Activated T-cell treated with anti-CD3 and anti-CD28 coated beads, Interleukin-2, amount 50 U/mL, for 24 hours (primary cell): Measurements from ENCODE around the gene FAM237B.

Experiments
- DNase-seq: peaks from one replicate; pipeline ENCODE4 v3.0.0-alpha.2; 2020
- H3K27ac Mint-ChIP-seq: 2 replicates; pipeline ENCODE4 v1.8.0; 2020; ENCODE audit warnings: mild to moderate bottlenecking, mixed read lengths
- H3K27me3 Mint-ChIP-seq: 2 replicates; pipeline ENCODE4 v1.8.0; 2020; ENCODE audit warnings: mixed read lengths
- H3K36me3 Mint-ChIP-seq: 2 replicates; pipeline ENCODE4 v1.8.0; 2020; ENCODE audit warnings: low read depth, mixed read lengths
- H3K4me1 Mint-ChIP-seq: 2 replicates; pipeline ENCODE4 v1.8.0; 2020; ENCODE audit warnings: low read depth, mixed read lengths
- H3K4me3 Mint-ChIP-seq: 2 replicates; pipeline ENCODE4 v1.8.0; 2020; ENCODE audit warnings: mild to moderate bottlenecking, moderate library complexity, mixed read lengths
- H3K9me3 Mint-ChIP-seq: 2 replicates; pipeline ENCODE4 v1.8.0; 2020; ENCODE audit warnings: mixed read lengths

The FAM237B gene

DNA sequence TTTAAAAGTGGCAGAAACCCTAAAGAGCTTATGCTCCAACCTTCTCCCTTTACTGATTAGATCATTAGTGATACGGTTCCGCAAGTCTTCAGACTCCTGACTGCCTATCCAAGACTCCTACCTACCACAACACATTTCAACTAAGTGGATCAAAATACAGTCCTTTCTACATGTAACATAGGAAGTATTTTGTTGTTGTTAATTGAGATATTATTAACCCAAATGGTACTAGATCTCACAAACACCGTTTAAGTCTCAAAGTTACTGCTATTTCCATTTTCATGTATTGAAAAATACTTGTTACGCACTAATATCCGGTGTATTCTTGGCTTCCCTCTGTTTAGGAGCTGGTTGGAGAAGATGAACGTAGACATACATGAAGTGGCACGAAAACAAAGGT, 1.1 kb downstream of the FAM237B start:
- H3K36me3 Mint-ChIP-seq, result no peaks in the 10 kb centered on the region
- no peak for DNase-seq
- H3K27ac Mint-ChIP-seq, result no peak overlapping the region
- peaks cover 11% of the 10 kb centered on the region for H3K4me1 Mint-ChIP-seq
- peaks cover 56% of the 10 kb centered on the region for H3K27me3 Mint-ChIP-seq
- no peaks in the 10 kb centered on the region for H3K9me3 Mint-ChIP-seq
- H3K4me3 Mint-ChIP-seq, result no peak overlapping the region

DNA sequence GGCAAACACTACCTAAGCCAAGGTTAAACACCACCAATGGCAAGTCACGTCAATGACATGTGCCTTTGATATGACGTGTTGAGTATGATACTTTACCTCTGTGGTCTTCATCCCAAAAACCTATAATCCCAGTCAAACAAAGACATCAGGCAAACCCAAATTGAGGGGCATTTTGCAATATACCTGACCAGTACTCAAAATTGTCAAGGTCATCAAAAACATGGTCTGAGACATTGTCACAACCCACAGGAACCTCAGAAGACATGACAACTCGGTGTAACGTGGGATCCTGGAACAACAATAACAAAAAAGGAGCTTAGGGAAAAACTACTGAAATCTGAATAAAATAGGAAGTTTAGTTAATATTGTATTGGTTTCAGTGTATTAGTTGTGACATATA, 7.2 kb downstream of the FAM237B start:
- no peak for DNase-seq
- H3K36me3 Mint-ChIP-seq, result no peaks in the 10 kb centered on the region
- no peak overlapping the region for H3K4me3 Mint-ChIP-seq

DNA sequence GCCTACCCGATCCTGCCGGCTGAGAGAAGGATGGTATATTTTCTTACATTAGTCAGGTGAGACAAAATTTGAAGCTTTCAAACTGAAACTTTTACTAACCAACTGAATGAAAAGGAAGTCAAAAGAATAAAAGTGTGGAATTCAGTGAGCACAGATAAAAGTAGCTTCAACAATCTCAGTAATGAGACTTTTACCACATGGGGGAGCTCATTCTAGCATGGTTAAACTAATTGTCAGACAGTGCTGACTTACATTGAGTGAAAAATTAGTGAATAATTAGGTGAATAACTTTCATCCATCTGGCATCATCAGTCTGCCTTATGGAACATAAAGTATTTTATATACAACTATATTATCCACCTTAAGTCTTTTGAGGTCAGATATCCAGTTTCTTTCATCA, 8.4 kb downstream of the FAM237B start:
- Mint-ChIP-seq H3K4me3 (no peak overlapping the region), H3K36me3 (no peaks in the 10 kb centered on the region), H3K4me1 (no peaks in the 10 kb centered on the region), H3K27me3 (peaks cover 24% of the 10 kb centered on the region), H3K27ac (no peak overlapping the region), H3K9me3 (no peaks in the 10 kb centered on the region)
- no peak for DNase-seq

More for the DNA sequence above, 7.2 kb downstream of the FAM237B start:
- H3K4me1 Mint-ChIP-seq, result no peaks in the 10 kb centered on the region
- H3K27ac Mint-ChIP-seq, result no peak overlapping the region
- peaks cover 28% of the 10 kb centered on the region for H3K27me3 Mint-ChIP-seq
- H3K9me3 Mint-ChIP-seq, result no peaks in the 10 kb centered on the region

DNA sequence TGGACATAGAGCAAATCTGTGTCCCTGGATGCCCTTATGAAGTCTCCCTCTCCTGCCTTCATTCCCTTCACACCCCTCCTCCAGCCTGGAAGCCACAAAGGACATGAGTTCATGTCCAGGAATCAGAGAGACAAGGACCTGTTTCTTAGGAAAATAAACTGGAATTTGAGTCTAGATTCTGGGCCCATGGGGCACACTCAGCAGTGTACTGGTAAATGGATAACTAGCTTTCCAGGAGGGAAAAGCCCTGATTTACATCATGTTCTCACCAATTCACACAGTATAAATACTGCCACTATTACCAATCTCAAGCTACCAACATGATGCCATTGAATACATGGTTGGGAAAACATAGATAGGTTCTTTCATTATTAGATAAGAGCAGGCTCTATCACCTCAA, 9.9 kb downstream of the FAM237B start:
- Mint-ChIP-seq H3K4me3 (no peak overlapping the region), H3K4me1 (no peaks in the 10 kb centered on the region), H3K27ac (no peak overlapping the region), H3K36me3 (no peaks in the 10 kb centered on the region), H3K27me3 (peaks cover 15% of the 10 kb centered on the region), H3K9me3 (no peaks in the 10 kb centered on the region)
- DNase-seq, result no peak

DNA sequence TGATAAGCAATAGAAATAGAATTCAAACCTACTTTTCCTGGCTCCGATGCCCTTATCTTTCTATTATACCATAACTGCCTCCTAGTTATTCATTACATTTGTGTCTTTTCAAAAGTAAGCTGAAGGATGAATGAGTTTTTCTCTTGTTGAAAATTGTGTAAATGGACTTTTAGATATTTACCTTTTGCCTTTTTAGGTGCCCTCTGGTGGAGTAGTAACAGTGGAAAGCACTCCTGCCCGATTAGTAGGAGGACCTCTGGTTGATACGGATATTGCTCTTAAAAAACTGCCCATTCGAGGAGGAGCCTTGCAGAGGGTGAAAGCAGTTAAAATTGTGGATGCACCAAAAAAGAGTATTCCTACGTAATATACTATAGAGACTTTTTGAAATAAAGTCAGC, 11.2 kb downstream of the FAM237B start:
- DNase-seq, result no peak
- Mint-ChIP-seq H3K9me3 (no peaks in the 10 kb centered on the region), H3K4me3 (no peak overlapping the region), H3K4me1 (no peaks in the 10 kb centered on the region), H3K36me3 (no peaks in the 10 kb centered on the region), H3K27ac (no peak overlapping the region), H3K27me3 (peaks cover 10% of the 10 kb centered on the region)

DNA sequence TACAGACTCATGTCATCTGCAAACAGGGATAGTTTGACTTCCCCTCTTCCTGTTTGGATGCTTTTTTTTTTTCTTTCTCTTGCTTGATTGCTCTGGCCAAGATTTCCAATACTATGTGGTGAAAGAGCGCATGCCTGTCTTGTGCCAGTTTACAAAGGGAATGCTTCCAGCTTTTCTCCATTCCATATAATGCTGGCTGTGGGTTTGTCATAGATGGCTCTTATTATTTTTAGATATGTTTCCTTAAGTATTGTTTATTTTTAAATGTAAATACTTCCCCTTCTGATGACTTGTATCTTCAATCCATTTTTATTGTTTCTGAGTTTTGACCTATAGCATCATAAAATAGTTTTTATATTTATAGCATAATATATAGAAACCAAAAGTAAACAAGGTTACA, 17.9 kb downstream of the FAM237B start:
- Mint-ChIP-seq H3K9me3 (no peaks in the 10 kb centered on the region), H3K4me1 (no peaks in the 10 kb centered on the region), H3K27ac (no peak overlapping the region), H3K4me3 (no peak overlapping the region), H3K36me3 (no peaks in the 10 kb centered on the region), H3K27me3 (no peaks in the 10 kb centered on the region)
- DNase-seq, result no peak

DNA sequence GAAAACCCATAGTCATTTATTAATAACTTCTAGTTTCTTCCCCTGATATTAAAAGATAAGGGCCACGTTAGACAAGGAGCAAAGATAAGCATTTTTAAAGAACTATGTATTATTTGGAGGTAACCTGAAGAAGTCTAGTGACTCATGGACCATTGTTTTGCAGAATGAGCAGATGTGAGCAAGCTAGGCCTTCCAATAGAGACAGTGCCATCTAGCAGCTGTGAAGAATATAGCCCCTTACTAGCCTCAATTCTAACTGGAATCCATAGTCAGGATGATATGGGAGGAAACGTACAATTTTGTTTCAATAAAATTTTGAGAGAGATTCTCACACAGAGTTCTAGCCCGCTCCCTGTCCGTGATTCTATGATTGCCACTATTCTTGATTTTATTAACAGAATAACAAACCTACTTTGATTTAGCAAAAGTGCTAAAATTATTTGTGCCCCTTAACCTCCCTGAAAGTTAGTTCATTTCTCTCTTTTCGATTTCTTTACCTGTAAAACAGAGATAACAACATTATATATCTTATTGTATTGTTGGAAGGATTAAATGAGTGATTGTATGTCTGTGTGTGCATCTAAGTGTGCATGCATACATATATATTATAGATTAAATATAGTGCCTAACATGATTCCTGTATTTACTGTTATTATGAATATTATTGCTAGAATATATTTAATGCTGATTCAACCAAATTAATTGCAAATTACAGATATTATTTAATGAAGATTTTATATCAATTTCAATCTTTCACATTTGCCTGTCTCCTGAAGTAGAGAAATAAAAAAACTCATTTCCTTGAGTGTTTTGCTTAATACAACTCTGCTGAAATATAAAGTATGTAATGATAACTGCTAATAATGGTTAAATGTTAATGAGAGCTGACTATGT, 22.7 kb downstream of the FAM237B start:
- Mint-ChIP-seq H3K4me3 (no peak overlapping the region), H3K9me3 (peaks cover 2% of the 10 kb centered on the region), H3K4me1 (no peaks in the 10 kb centered on the region), H3K36me3 (no peaks in the 10 kb centered on the region), H3K27me3 (no peaks in the 10 kb centered on the region), H3K27ac (no peak overlapping the region)
- no peak for DNase-seq

DNA sequence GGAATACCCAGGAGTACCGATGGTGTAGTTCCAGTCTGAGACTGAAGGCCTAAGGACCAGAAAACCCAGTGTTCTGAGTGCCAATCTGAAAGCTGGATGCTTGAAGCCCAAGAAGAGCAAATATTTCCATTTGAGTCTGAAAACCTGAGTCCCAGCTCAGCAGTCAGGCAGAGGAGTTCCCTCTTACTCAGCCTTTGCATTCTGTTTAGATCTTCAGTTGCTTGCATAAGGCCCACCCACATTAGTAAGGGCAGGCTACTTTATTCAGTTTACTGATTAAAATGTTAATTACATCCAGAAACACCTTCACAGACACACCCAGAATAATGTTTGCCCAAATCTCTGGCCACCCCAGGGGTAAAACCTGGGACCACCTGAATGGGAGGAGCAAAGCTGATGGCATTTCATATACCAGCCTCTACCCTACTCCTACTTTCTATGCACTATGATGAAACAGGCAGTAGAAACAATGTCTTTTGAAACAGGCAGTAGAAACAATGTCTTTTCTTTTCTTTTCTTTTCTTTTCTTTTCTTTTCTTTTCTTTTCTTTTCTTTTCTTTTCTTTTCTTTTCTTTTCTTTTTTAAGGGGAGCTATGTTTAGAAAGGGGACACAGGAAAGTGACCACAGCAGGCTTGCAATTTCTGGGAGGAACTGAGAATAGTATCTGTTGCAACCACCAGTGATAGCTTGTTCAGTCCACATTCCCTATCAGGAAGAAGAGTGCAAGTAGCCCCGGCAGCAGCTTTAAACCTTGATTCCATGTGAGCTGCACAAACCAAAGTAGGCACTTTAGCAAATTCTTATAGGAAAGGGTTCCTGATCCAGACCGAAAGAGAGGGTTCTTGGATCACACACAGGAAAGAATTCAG, 30.6 kb downstream of the FAM237B start:
- no peak overlapping the region for H3K4me3 Mint-ChIP-seq
- DNase-seq, result no peak
- no peaks in the 10 kb centered on the region for H3K4me1 Mint-ChIP-seq
- no peaks in the 10 kb centered on the region for H3K36me3 Mint-ChIP-seq
- H3K27ac Mint-ChIP-seq, result no peak overlapping the region
- H3K9me3 Mint-ChIP-seq, result peaks cover 12% of the 10 kb centered on the region
- H3K27me3 Mint-ChIP-seq, result peaks cover 2% of the 10 kb centered on the region

DNA sequence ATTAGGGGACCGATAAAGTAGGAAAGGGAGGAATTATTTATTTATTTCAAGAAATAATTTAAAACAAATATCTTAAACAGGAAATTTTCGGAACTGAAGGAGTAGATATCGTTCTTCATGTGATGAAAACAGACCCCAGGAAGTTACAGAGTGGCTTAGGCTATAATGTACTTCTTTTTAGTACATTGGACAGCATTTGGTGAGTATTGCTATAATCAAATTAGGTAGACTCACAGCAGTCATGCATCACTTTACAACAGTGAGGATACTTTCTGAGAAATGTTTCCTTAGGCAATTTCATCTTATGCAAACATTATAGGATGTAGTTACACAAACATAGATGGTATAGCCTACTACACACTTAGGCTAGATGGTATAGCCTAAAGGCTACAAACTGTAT, 33.0 kb downstream of the FAM237B start:
- Mint-ChIP-seq H3K9me3 (peaks cover 8% of the 10 kb centered on the region), H3K36me3 (no peaks in the 10 kb centered on the region)

DNA sequence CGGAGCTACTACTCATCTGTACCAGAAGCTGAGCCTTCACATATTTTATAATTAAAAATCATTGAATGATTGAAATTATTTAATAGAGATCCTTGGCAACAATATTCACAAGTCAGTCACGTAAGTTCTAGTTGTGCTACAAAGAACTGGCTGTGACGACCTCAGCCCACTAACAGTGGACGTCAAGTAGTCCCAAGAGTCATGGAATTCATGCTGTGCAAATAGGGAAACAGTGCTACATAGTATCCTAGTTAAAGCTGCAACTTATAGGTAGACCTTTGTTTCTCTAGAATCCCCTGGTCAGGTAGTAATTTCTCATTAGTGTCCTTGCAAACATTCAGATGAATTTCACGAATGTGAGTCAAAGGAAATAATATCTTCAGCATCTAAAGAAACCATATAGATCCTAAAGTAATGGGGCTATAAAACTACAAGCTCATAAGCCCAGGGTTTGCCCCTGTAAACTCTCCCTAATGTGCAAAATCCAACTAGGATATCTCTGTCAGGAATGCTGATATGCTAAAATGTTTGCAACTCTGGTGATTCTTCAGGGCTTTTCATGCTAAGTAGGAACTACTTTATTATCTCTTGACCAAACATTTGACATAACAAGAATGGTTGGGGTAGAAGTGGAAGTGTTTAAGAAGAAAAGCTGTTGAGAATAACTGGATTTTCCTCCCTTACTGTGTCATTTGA, 44.9 kb downstream of the FAM237B start:
- no peaks in the 10 kb centered on the region for H3K27me3 Mint-ChIP-seq
- no peak overlapping the region for H3K4me3 Mint-ChIP-seq
- H3K27ac Mint-ChIP-seq, result no peak overlapping the region
- H3K4me1 Mint-ChIP-seq, result no peaks in the 10 kb centered on the region
- H3K36me3 Mint-ChIP-seq, result no peaks in the 10 kb centered on the region
- H3K9me3 Mint-ChIP-seq, result no peaks in the 10 kb centered on the region
- DNase-seq, result no peak

More for the DNA sequence above, 33.0 kb downstream of the FAM237B start:
- Mint-ChIP-seq H3K4me1 (no peaks in the 10 kb centered on the region), H3K4me3 (no peak overlapping the region), H3K27me3 (peaks cover 2% of the 10 kb centered on the region), H3K27ac (no peak overlapping the region)
- DNase-seq, result no peak

DNA sequence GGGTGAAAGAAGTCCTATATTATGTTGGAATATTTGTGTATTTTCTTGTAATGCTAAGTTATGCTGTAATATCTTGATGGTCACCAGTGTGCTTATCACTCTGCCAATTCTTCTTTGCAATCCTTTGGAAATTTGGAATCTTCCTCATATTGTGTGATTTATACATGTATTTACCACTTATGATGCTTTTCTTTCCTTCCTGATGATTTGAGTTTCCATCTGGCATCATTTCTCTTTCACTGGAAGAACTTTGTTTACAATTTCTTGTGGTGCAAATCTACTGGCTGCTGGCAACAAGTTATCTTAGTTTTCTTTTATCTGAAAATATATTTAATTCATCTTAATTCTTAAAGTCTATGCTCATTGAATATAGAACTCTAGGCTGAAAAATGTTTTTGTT, 46.9 kb downstream of the FAM237B start:
- DNase-seq, result no peak
- Mint-ChIP-seq H3K27me3 (no peaks in the 10 kb centered on the region), H3K36me3 (no peaks in the 10 kb centered on the region), H3K4me1 (no peaks in the 10 kb centered on the region), H3K27ac (no peak overlapping the region), H3K9me3 (no peaks in the 10 kb centered on the region), H3K4me3 (no peak overlapping the region)

DNA sequence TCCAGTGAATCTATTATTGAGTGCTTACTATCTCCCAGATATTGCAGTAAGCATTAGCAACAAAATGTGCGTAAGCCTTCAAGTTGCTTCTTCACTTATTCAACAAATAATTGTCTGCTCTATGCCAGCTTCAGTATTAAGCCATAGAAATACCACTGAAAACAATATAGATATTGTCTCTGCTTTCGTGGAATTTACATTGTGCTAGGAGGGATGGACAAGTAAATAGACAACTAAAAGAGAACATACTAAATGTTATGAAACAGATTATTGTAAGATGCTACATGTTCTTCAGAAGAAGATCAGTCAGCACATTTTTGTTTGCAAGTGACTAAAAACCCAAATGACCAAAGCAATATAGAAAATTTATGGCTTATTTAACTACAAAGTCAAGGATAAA, 48.9 kb downstream of the FAM237B start:
- no peaks in the 10 kb centered on the region for H3K4me1 Mint-ChIP-seq
- DNase-seq, result no peak
- H3K27me3 Mint-ChIP-seq, result no peaks in the 10 kb centered on the region
- no peak overlapping the region for H3K27ac Mint-ChIP-seq
- H3K4me3 Mint-ChIP-seq, result no peak overlapping the region
- no peaks in the 10 kb centered on the region for H3K36me3 Mint-ChIP-seq
- no peaks in the 10 kb centered on the region for H3K9me3 Mint-ChIP-seq

DNA sequence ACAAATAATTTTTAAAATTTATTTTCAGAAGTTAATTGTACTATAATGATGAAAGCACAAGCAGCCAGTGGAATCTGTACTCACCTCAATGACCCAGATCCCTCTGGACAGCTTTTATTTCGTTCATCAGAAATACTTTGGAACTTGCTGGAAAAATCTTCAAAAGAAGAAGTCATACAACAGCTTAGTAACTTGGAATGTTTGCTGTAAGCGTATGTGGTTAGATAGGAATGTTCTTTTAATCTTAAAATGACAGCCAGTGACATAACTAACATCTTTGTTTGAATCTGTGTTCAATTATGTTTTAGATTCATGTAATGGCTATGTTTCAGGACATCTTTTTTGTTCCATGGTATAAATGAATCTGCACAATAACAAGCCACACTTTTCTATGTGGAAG, 49.4 kb downstream of the FAM237B start:
- Mint-ChIP-seq H3K9me3 (no peaks in the 10 kb centered on the region), H3K27me3 (no peaks in the 10 kb centered on the region), H3K4me3 (no peak overlapping the region), H3K27ac (no peak overlapping the region), H3K4me1 (no peaks in the 10 kb centered on the region), H3K36me3 (no peaks in the 10 kb centered on the region)
- no peak for DNase-seq

DNA sequence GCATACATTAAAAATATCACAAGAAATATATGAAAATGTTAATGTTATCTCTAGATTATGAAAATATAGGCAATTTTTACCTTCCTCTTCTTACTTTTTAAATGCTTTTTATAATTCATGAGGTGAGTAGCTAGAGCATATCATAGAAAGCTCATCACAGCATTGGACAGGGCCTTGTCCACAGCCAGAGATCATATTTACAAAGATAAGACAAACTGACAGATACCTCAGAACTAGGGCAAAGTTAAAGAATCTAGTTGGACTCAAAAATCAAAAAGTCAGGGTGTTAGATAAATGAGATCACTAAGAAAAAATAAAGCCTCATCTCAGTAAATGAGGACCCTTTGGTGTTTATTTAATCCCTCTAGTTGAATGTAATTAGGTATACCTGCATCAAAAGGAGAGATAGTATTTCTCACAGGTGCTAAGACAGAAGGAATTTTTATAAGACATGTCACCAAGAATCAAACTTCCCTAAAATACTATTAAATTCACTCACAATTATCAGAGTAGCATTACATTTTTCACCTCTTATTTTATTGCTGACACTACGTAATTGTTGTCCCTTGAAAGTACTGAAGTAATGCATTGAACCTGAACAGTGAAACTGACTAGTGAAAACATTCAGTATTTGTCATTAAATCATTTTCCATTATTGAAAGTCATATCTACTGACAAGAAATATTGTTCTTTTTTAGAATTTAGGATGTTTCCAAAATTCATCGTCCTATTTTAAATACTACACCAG, 50.5 kb downstream of the FAM237B start:
- no peaks in the 10 kb centered on the region for H3K4me1 Mint-ChIP-seq
- DNase-seq, result no peak
- no peaks in the 10 kb centered on the region for H3K27me3 Mint-ChIP-seq
- H3K36me3 Mint-ChIP-seq, result no peaks in the 10 kb centered on the region
- H3K27ac Mint-ChIP-seq, result no peak overlapping the region
- no peak overlapping the region for H3K4me3 Mint-ChIP-seq
- H3K9me3 Mint-ChIP-seq, result no peaks in the 10 kb centered on the region
